HUDEP-2 (cell line): ENCODE results near the gene IFITM5.

Source experiments
- DNase-seq, 76 experiments: peaks; one replicate each; lab custom pipeline; 2025; ENCODE audit not compliant: unreplicated experiment in 76 of 76; lab: John Stamatoyannopoulos, UW

IFITM5 gene

DNA sequence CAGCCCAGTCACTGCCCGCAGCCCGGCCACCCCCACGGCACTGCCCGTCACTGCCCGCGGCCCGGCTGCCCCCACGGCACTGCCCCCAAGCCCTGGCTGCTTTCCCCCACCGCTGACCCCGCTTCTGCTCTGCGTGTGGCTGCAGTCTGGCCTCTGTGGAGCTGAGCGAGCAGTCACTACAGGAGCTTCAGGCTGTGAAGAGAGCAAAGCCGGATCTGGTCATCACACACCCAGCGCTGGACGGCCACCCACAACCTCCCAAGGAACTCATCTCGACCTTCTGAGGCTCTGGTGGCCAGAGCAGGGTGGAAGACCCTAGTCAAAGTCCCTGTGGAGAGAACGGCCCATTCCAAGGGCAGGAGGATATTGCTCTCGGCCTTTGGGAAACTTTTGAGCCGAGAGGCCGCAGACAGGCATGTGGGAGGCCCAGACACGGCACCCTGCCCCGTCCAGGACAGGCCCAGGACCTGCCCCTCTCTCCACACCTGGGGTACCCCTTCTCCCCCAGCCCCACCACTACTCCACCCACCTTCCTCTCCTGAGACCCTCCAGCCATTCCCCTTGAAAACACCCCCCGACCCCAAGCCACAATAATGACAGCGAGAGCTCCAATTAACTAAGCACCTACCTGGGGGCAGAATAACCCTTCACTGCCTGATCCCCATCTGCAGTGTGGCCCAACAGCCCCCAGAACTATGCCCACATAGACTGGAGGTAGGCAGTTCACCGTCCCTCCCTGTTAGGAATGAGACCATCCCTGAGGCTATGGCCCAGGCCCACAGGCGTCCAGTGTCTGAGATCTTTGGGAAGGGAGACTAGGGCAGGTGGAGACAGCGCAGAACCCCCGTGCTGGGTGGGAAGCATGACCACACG lies 14.1 kb downstream of the IFITM5 start:
- DNase-seq, result no peak

DNA sequence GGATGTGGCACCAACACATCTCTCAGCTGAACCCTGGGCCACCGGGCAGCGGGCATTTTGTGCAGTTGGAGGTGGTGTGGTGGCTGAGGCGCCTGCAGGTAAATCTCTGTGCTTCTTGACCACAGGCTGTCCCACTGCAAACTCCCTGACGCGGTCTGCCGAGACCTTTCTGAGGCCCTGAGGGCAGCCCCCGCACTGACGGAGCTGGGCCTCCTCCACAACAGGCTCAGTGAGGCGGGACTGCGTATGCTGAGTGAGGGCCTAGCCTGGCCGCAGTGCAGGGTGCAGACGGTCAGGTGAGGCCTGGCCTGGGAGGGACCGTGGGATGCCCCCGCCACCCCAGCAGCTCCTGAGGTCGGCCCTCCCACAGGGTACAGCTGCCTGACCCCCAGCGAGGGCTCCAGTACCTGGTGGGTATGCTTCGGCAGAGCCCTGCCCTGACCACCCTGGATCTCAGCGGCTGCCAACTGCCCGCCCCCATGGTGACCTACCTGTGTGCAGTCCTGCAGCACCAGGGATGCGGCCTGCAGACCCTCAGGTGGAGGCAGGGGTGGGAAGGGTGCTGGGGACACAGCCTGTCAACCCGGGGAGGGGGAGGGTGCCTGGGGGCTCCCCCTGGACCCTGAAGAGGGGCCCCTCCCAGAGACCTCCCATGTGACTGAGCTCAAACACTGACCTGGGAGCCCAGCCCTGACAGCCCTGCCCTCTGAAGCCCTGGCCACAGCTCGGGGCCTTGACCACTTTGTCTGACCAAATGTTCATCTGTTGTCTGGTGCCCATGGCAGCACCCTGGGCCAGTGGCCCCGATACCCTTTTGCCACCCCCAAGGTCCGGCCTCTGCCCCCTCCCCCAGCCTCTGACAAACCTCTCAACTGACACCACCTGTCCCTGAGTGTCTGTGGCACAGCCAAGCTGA lies 15.0 kb downstream of the IFITM5 start:
- DNase-seq, result no peak

DNA sequence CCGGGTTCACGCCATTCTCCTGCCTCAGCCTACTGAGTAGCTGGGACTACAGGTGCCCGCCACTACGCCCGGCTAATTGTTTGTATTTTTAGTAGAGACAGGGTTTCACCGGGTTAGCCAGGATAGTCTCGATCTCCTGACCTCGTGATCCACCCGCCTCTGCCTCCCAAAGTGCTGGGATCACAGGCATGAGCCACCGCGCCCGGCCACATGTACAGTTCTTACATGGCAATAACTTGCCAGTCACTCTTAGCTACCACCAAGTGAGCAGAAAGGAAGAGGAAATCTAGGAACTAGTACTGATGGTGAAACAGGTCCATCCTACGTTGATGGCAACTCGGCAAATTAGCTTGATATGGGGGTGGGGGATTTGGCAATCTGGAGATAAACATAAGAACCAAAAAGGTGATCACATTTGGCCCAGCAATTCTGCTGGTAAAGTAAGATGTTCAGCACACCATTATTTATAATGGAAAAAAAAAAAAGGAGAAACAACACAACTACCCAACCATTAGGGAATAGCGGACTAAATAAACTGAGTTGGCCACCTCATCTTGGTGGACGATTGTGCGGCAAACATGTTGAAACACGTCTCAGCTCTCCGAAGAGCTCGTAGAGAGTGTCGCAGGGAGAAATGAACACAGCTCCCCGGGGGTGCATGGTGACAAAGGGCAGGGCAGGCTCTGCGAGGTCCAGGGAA lies 15.8 kb downstream of the IFITM5 start:
- no peak for DNase-seq

DNA sequence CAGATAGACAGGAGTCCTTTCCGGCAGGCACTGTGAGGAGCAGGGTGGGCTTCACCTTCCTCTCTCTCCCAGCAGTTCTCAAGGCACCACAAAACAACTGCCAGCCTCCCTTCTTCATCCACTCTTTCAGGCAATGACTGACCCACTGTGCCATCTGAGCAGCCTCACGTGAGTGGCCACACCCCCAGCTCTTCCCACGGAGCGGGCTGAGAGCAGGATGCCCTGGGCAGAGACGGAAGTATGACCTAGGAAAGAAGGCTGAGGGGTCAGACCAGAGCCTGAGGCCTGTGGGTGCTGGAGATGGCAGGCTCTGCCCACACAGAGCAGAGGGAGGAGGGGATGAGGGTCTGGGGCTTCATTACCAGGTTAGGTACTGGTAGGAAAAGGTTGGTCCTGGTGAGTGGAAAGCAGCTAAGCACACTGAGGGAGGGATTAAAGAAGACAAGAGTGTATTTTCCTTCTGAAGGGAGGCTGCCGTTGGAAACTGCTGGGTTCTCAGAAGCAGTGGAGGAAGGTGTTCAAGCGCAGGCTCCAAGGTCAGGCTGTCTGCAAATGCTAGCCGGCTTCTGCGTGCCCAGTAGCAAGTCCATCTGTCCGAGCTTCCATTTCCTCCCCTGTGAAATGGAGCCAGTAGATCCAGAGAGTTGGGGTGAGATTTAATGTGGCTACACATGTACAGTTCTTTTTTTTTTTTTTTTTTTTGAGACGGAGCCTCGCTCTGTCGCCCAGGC lies 16.5 kb downstream of the IFITM5 start:
- DNase-seq, result no peak

DNA sequence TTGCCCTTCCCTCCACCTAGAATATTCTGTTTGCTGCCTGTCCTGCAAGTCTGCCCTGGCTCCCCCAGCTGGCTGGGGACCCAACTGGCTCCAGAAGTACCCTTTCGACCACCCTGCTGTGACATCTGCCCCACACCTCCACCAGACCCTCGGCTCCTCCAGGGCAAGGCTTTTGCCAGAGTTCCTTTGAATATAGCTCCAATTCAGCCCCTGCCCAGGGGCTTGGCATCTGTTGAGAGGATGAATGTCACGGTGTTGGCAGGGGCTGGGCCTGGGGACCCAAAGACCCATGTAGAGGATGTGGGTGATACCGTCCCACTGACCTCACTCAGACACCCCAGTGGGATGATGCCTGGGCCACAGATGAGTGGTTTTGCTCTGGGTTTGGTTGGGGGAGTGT lies 17.2 kb downstream of the IFITM5 start:
- DNase-seq, result no peak

DNA sequence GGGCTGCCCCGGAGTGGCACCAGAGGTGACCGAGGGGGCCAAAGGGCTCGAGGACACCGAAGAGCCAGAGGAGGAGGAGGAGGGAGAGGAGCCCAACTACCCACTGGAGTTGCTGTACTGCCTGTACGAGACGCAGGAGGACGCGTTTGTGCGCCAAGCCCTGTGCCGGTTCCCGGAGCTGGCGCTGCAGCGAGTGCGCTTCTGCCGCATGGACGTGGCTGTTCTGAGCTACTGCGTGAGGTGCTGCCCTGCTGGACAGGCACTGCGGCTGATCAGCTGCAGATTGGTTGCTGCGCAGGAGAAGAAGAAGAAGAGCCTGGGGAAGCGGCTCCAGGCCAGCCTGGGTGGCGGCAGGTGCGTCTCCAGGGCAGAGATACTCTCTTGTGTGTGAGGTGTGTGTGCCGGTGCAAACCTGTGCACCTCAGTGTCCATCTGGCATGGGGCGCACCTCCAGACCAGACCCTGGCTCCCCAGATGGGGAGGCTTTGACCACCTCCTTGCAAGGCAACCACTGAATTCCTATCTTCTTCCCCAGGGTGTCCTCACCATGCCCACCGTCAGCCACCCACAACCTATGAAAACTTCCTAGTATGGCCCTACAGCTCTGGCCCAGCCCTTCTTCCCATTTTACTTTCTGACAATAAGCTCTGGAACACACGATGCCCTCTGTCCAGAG lies 17.7 kb downstream of the IFITM5 start:
- no peak for DNase-seq

DNA sequence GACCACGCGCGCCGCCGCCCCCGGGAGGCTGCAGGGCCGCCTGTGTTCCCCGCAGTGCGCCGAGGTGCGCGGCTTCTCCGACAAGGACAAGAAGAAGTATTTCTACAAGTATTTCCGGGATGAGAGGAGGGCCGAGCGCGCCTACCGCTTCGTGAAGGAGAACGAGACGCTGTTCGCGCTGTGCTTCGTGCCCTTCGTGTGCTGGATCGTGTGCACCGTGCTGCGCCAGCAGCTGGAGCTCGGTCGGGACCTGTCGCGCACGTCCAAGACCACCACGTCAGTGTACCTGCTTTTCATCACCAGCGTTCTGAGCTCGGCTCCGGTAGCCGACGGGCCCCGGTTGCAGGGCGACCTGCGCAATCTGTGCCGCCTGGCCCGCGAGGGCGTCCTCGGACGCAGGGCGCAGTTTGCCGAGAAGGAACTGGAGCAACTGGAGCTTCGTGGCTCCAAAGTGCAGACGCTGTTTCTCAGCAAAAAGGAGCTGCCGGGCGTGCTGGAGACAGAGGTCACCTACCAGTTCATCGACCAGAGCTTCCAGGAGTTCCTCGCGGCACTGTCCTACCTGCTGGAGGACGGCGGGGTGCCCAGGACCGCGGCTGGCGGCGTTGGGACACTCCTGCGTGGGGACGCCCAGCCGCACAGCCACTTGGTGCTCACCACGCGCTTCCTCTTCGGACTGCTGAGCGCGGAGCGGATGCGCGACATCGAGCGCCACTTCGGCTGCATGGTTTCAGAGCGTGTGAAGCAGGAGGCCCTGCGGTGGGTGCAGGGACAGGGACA lies 18.4 kb downstream of the IFITM5 start:
- DNase-seq, result no peak

DNA sequence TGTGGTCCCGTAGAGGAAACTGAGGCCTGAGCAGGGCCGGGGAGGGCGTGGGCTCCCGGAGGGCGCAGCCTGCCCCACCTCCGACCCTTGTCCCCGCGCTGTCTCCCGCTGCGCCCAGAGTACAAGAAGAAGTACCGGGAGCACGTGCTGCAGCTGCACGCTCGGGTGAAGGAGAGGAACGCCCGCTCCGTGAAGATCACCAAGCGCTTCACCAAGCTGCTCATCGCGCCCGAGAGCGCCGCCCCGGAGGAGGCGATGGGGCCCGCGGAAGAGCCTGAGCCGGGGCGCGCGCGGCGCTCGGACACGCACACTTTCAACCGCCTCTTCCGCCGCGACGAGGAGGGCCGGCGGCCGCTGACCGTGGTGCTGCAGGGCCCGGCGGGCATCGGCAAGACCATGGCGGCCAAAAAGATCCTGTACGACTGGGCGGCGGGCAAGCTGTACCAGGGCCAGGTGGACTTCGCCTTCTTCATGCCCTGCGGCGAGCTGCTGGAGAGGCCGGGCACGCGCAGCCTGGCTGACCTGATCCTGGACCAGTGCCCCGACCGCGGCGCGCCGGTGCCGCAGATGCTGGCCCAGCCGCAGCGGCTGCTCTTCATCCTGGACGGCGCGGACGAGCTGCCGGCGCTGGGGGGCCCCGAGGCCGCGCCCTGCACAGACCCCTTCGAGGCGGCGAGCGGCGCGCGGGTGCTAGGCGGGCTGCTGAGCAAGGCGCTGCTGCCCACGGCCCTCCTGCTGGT lies 19.2 kb downstream of the IFITM5 start:
- DNase-seq, result no peak

DNA sequence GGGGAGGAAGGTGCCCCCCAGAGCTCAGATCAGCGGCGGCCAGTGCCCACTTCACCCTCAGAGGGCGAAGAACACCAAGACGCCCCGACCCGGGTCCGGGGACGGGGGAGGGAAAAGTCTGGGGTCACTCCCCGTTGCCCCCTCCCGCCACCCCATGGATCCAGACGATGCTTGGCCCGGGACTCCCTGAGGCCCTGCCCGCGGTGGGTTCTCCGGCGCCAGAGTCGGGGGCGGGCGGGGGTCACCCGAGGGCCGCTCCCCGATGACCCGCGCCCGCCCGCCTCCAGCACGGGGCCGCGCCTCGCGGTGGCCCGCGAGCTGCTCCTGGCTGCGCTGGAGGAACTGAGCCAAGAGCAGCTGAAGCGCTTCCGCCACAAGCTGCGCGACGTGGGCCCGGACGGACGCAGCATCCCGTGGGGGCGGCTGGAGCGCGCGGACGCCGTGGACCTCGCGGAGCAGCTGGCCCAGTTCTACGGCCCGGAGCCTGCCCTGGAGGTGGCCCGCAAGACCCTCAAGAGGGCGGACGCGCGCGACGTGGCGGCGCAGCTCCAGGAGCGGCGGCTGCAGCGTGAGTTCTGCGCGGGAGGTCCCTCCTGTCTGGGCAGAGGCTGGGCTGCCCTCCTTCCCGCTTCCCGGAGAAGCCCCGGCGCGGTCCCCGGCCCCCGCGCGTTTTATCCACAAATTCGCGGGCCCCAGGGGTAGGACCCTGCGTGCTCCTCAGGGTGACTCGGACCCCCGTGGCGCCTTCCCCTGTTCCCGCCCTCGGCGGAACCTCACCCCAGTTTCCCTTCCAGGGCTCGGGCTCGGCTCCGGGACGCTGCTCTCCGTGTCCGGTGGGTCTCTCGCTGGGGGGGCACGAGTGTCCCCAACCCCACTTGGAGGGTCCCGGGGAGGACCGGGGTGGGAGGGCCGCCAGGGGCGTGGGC lies 20.0 kb downstream of the IFITM5 start:
- DNase-seq, result no peak

DNA sequence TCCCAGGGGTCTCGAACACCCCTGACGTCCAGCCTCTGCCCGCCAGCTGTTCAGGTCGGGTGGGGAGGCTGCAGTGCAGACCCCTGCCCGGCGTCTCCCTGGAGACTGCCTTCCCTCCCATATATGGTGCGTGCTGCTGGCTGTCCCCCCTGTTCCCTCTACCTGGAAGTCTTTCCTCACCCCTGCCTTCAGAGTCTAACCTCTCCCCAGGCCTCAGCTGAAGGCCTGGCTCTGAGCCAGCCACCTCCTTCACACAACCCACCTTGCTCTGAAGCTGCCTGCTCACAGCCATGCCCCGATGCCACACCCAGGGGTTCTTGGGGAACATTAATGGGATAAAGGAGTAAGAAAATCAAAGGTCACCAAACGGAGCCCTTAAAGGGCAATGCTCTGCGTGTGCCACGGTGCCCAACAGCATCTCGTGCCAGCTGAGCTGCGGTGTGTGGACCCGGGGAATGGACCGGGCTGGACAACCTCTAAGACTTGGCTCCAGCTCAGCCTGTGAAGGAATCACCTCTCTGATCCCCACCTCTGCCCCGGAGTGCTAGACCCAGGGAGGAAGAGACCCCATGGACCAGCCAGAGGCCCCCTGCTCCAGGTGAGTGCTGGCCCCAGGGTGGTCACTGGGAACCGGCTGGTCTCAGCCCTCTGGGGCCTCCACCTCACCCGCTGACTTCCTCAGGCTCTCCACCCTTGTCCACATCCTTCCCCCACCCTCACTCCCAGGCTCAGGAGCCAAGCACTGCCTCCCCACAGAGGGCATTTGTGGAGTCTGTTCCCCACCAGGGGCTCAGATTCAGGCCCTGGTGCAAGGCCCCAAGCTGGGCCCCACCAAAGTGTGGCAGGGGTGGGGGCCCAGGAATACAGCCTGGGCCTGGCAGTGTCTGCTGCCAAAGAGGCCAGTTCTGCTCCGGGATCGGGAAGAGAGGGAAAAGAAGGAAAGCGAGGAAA lies 21.1 kb downstream of the IFITM5 start, which contains the start of gene NLRP6:
NLRP6 (plus strand) TSS at position 407 of the 951 bp plus-strand sequence; CDS start at position 570, 163 bp downstream.
- no peak for DNase-seq

DNA sequence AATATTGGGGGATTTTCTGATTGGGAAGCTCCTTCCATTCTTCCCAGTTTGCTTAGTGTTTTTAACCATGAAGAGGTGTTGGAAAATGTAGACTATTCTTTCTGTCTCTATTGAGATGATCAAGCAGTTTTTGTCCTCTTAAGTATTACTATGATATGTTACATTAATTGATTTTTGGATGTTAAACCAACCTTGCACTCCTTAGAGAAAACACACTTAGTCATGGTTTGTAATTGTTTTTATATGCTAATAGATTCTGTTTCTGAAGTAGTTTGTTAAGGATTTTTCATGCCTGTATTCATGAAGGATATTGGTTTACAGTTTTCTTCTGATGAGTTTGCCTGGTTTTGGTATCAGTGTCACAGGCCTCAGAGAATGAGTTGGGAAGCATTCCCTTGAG lies 23.1 kb downstream of the IFITM5 start:
- no peak for DNase-seq

DNA sequence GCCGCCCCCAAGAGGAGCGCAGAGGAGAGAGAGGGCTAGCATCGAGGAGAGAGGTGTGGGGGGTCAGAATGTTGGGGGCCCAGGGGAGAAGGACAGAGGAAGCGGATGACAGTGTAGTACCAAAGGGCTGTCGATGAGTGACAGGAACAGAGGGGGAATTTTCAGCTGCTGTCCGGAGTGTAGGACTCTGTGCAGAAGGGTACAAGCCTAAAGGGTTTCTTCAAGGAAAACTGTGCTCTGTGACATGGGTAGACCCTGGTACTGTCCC lies 26.5 kb downstream of the IFITM5 start:
- no peak for DNase-seq

DNA sequence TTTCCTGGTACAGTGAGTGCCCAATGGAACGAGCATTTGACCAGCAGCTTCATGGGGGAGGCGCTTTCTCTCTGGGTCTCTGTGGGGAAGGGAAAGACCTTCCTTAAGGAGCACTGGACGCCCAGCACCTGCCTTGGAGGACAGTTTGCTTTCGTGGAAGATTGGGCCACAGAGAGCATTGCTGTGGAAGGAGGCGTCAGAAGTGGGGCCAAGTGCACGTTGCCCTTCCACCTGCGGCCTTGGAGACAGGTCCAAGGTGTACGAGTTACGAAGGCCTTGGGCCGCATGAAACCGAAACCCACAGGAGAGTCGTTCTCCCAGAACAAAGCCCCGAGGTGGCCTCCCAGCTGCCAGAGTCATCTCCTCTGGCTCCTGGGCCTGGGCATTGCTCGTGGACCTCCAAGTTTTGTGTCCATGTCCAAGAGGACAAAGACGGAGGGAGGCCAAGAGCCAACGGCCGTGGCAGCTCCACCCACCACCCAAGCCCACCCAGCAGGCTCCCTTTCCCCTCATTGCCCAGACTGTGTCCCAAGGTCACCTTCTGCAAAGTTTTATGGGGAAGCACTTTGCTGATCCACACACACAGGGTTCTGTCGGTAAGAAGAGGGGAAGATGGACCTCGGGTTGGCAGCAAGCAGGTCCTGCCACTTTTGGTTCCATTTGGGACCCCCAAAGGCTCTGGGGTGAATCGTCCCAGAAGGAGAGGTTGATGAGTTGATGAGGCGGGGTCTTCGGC lies 27.0 kb downstream of the IFITM5 start:
- no peak for DNase-seq

DNA sequence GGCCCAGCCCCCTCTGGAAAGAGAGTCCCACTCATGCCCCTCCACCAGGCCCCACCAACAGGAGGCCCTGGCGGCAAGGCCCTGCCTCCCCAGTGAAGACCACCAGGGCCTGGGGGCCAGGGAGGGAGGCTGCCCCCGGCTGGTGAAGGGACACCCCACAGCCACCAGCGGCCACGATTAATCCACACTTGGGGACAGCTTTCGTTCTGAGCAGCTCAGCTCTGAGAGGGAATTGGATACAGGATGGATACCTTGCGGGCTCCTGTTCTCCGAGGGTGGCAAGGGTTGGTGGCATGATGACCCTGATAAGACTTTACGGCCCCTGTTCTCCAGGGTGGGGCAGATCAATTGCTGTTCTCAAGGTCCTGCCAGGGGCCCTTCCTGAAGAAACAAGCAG lies 28.0 kb downstream of the IFITM5 start:
- no peak for DNase-seq

DNA sequence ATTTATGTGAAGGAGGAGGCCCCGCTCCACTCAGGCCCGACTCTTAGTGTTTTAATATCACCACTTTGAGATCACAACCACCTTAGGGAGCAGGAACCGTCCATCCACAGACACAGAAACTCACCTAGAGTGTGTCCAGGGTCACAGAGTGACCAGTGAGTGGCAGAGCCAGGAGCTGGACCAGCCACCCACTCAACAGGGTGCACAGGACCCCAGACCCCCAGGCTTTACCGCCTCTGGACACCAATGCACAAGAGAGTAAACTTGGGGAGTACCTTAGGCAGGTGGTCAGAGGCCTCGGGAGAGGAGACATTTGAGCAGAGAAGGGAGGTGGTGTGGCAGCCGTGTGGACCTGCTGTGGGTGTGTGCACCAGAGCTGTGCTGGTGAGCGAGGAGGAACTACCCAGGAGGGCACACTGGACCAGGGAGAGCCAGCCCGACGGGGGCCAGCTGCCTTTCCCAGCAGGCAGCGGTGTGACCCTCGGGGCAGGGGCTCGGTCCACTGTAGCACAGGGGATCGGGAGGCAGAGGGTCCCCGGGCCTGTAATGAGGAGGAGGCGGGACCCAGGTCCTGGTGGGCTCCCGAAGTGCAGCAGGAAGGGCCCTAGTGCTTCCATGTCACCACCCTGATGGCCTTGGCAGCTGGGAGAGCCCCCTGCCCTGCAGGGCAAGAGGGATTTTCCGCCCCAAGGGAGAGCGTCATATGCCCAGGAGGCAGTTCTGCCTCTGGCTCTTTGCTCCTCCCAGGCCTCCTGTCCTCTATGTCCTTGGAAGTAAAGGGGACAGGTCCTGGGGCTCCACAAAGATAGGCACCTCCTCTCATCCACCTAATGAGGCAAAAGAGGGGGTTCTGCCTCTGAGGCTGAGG lies 28.6 kb downstream of the IFITM5 start:
- no peak for DNase-seq
